NB4 (cell line): ENCODE data around the gene NYNRIN.

Experiments used
- DNase-seq: peaks from one replicate; pipeline ENCODE4 v3.0.0; 2010; ENCODE audit warnings: low read depth
- H3K4me3 ChIP-seq: one replicate; pipeline ENCODE4 v1.5.1; 2011; ENCODE audit warnings: mild to moderate bottlenecking, low read depth, low read length, moderate library complexity
- CTCF ChIP-seq: IDR thresholded peaks from one replicate; pipeline ENCODE4 v1.5.1; 2012; ENCODE audit warnings: low read depth, low read length
- MAX ChIP-seq: IDR thresholded peaks from 2 replicates; pipeline ENCODE4 v1.6.1; 2011; ENCODE audit warnings: low read depth, low read length
- MYC ChIP-seq: IDR thresholded peaks from 2 replicates; pipeline ENCODE4 v1.6.1; 2011; ENCODE audit warnings: low read depth, low read length
- POLR2A ChIP-seq: IDR thresholded peaks from 2 replicates; pipeline ENCODE4 v1.6.1; 2011; ENCODE audit warnings: mild to moderate bottlenecking; ENCODE audit not compliant: insufficient read length; ENCODE audit errors: extremely low read depth

NYNRIN gene

GRCh38 chr14:24376448-24377070 lies 22.2 kb upstream of the NYNRIN start:
- TF ChIP-seq MYC (no peak), POLR2A (no peak), CTCF (no peak), MAX (no peak)
- no peak overlapping the region for H3K4me3 ChIP-seq
- DNase-seq, result no peak

- no peak overlapping the region for H3K4me3 ChIP-seq
- DNase-seq, result peak; percentile 76
- TF ChIP-seq MAX, result no peak
- TF ChIP-seq POLR2A, result no peak
- no peak for TF ChIP-seq MYC
- no peak for TF ChIP-seq CTCF
These were observed 21.7 kb upstream of the NYNRIN start for GRCh38 chr14:24377126-24377525.

GRCh38 chr14:24377657-24378056 lies 21.1 kb upstream of the NYNRIN start:
- peak; percentile 29 for DNase-seq
- no peak overlapping the region for H3K4me3 ChIP-seq
- TF ChIP-seq MAX (no peak), POLR2A (no peak)

- DNase-seq, result no peak
- no peak for TF ChIP-seq CTCF
- TF ChIP-seq MYC, result no peak
- TF ChIP-seq MAX, result no peak
- no peak overlapping the region for H3K4me3 ChIP-seq
These were observed 20.5 kb upstream of the NYNRIN start for GRCh38 chr14:24378327-24378726.

- TF ChIP-seq CTCF, result no peak
- TF ChIP-seq POLR2A, result no peak
- no peak for TF ChIP-seq MYC
- TF ChIP-seq MAX, result no peak
- no peak overlapping the region for H3K4me3 ChIP-seq
- DNase-seq, result no peak
These were observed 19.6 kb upstream of the NYNRIN start for GRCh38 chr14:24378981-24379906.

- no peak for DNase-seq
- no peak overlapping the region for H3K4me3 ChIP-seq
- TF ChIP-seq MYC (no peak), POLR2A (no peak), CTCF (no peak), MAX (no peak)
These were observed 18.7 kb upstream of the NYNRIN start for GRCh38 chr14:24379907-24380730.
